Measurements from ENCODE around the gene BBS2. TPM values are rescaled to one million over a fixed set of nuclear protein-coding genes. Genes with fewer than 3 reads are reported as not detected.

BBS2 gene
- total and polyA plus RNA-seq, 8 donors, result 11.3 to 142 (median 47.7) TPM

GRCh38 chr16:56551796-56552738 lies 32.2 kb upstream of the BBS2 start:
- H3K4me3 ChIP-seq, result no peak overlapping the region
- no peaks in the 10 kb centered on the region for H3K9me3 ChIP-seq
- H3K27ac ChIP-seq, result no peak overlapping the region
- DNase-seq, result peak; percentile 19 to 59
- peaks cover 0 to 23% (median 0%) of the 10 kb centered on the region in 3 donors for H3K27me3 ChIP-seq
- peaks cover 0 to 13% (median 9%) of the 10 kb centered on the region in 4 donors for H3K4me1 ChIP-seq
- intact Hi-C loops (cut with DNase I; ENCODE audit: low total_unique reads), result no loop called here
- 30 to 35% (median 31%) methylated on average over 11 of the region's 11 CpGs for WGBS, 5 donors
- H3K36me3 ChIP-seq, result no peaks in the 10 kb centered on the region
- TF ChIP-seq CTCF (IDR thresholded peaks at IDR 0.05) (no peak), EP300 (IDR thresholded peaks at IDR 0.05) (no peak), POLR2AphosphoS5 (IDR thresholded peaks at IDR 0.05) (no peak), POLR2A (IDR thresholded peaks at IDR 0.05) (no peak)

- TF ChIP-seq EP300 (IDR thresholded peaks at IDR 0.05) (no peak), POLR2A (IDR thresholded peaks at IDR 0.05) (no peak), CTCF (IDR thresholded peaks at IDR 0.05) (no peak), POLR2AphosphoS5 (IDR thresholded peaks at IDR 0.05) (no peak)
- Histone ChIP-seq H3K36me3 (no peaks in the 10 kb centered on the region), H3K4me1 (peaks cover 0 to 14% (median 9%) of the 10 kb centered on the region in 4 donors), H3K4me3 (no peak overlapping the region), H3K9me3 (no peaks in the 10 kb centered on the region), H3K27me3 (peaks cover 0 to 10% (median 0%) of the 10 kb centered on the region in 3 donors), H3K27ac (no peak overlapping the region)
- WGBS, 5 donors, result 80 to 89% (median 87%) methylated on average over 5 of the region's 5 CpGs
- intact Hi-C loops (cut with DNase I; ENCODE audit: low total_unique reads), result no loop called here
- DNase-seq, result no peak
Observed at GRCh38 chr16:56549744-56550385, 30.0 kb upstream of the BBS2 start.

GRCh38 chr16:56549161-56549560 lies 29.3 kb upstream of the BBS2 start:
- Histone ChIP-seq H3K9me3 (no peaks in the 10 kb centered on the region), H3K4me3 (no peak overlapping the region), H3K27me3 (peaks cover 0 to 4% (median 0%) of the 10 kb centered on the region in 3 donors), H3K27ac (no peak overlapping the region), H3K4me1 (peaks cover 0 to 14% (median 9%) of the 10 kb centered on the region in 4 donors), H3K36me3 (no peaks in the 10 kb centered on the region)
- no peak for DNase-seq
- intact Hi-C loops (cut with DNase I; ENCODE audit: low total_unique reads), result no loop called here
- TF ChIP-seq POLR2A (IDR thresholded peaks at IDR 0.05) (no peak), CTCF (IDR thresholded peaks at IDR 0.05) (no peak), POLR2AphosphoS5 (IDR thresholded peaks at IDR 0.05) (no peak), EP300 (IDR thresholded peaks at IDR 0.05) (no peak)

GRCh38 chr16:56547949-56548567 lies 28.2 kb upstream of the BBS2 start:
- H3K9me3 ChIP-seq, result no peaks in the 10 kb centered on the region
- no peak overlapping the region for H3K4me3 ChIP-seq
- no peaks in the 10 kb centered on the region for H3K36me3 ChIP-seq
- DNase-seq, result no peak
- peaks cover 0 to 14% (median 9%) of the 10 kb centered on the region in 4 donors for H3K4me1 ChIP-seq
- H3K27ac ChIP-seq, result no peak overlapping the region
- H3K27me3 ChIP-seq, result peaks cover 0 to 2% (median 0%) of the 10 kb centered on the region in 3 donors
- 80 to 89% (median 82%) methylated on average over 4 of the region's 4 CpGs for WGBS, 5 donors
- TF ChIP-seq POLR2A (IDR thresholded peaks at IDR 0.05) (no peak), EP300 (IDR thresholded peaks at IDR 0.05) (no peak), POLR2AphosphoS5 (IDR thresholded peaks at IDR 0.05) (no peak), CTCF (IDR thresholded peaks at IDR 0.05) (no peak)
- intact Hi-C loops (cut with DNase I; ENCODE audit: low total_unique reads), result no loop called here

Measured in stomach (tissue), 9 donors.